Adrenal gland (tissue), 5 donors: Measurements from ENCODE around the gene CSRNP2.

Experiments
- POLR2A ChIP-seq, 2 donors: fragments of 450-650 bp; IDR thresholded peaks; one replicate each; pipeline ENCODE4 v1.6.1; 2017; ENCODE audit warnings: antibody characterized with exemption in 2 of 2, mild to moderate bottlenecking in 2 of 2, moderate library complexity in 1 of 2
- TF ChIP-seq, protein P1 (sequence below), 6 experiments: fragments of 450-650 bp in 4 of 6; fragments of 200-600 bp in 2 of 6; sonication (generic) in 1 of 6; IDR thresholded peaks; 1 replicate in 5 of 6; 2 replicates in 1 of 6; pipeline versions ENCODE4 v1.5.1 to v1.8.0; 2016 to 2021; ENCODE audit warnings: antibody characterized with exemption in 6 of 6, mild to moderate bottlenecking in 2 of 6, moderate library complexity in 1 of 6
- donor health status: DM: no; HTN: no; CAD: no.

DNA sequence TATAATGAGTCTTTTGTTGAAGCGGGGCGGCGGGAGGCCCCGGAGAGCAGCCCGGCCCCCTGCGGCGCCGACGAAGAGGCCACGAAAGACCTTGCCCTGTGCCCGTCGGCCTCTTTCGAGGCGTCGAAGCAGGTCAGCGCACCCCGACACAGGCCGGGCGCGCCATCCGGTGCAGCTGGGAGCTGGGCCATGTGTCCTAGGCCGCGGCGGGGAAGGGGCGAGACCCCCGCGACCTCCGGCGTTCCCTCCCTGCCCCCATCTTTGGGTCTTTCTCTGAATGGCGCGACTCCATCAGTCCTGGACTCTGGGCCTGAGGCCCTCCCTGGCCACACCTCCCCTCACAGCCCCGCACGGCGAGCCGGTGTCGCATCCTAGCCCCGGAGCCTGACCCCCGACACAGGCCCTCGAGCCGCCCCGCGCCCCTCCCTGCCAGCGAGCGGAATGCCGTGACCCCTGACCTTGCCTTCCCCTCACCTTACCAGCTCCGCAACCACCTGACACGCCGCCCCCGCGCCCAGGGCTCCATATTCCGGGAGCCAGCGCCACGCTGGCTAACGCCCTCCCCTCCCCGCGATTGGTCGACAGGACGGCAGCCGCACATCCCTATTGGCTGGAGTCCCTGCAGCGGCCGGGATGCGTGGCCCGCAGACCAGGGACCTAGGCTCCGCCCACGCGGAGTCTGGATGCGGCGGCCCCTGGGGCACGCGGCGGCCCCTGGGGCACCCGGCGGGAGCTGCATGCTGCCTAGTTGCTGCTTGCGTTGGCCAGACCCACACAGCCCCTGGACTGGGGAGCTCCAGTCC, 57.4 kb downstream of the CSRNP2 start, which contains the start of gene SLC11A2:
- TF ChIP-seq, protein P1, sequence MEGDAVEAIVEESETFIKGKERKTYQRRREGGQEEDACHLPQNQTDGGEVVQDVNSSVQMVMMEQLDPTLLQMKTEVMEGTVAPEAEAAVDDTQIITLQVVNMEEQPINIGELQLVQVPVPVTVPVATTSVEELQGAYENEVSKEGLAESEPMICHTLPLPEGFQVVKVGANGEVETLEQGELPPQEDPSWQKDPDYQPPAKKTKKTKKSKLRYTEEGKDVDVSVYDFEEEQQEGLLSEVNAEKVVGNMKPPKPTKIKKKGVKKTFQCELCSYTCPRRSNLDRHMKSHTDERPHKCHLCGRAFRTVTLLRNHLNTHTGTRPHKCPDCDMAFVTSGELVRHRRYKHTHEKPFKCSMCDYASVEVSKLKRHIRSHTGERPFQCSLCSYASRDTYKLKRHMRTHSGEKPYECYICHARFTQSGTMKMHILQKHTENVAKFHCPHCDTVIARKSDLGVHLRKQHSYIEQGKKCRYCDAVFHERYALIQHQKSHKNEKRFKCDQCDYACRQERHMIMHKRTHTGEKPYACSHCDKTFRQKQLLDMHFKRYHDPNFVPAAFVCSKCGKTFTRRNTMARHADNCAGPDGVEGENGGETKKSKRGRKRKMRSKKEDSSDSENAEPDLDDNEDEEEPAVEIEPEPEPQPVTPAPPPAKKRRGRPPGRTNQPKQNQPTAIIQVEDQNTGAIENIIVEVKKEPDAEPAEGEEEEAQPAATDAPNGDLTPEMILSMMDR (IDR thresholded peaks at IDR 0.05), result peak in 2 of 6 experiments; percentile 26 to 34
- peak; percentile 44 to 67 for TF ChIP-seq POLR2A (IDR thresholded peaks at IDR 0.05)
